H9 (cell line): ENCODE results near the gene TENM3. TPM values are rescaled to one million over a fixed set of nuclear protein-coding genes. Genes with fewer than 3 reads are reported as not detected.

Source experiments
- DNase-seq: peaks from one replicate; pipeline ENCODE4 v3.0.0-alpha.2; 2017
- H2AFZ ChIP-seq: one replicate; pipeline ENCODE4 v1.6.1; 2013; ENCODE audit warnings: mild to moderate bottlenecking, low read length, control low read depth, moderate library complexity
- H2AK5ac ChIP-seq: 2 replicates; pipeline ENCODE4 v1.6.1; 2013; ENCODE audit warnings: low read length, control low read depth, mixed read lengths; ENCODE audit not compliant: insufficient read length
- H2BK120ac ChIP-seq: one replicate; pipeline ENCODE4 v1.6.1; 2013; ENCODE audit warnings: low read depth, mild to moderate bottlenecking, low read length, control low read depth, inconsistent platforms; ENCODE audit not compliant: poor library complexity, severe bottlenecking
- H2BK12ac ChIP-seq: 2 replicates; pipeline ENCODE4 v1.6.1; 2013; ENCODE audit warnings: low read length, control low read depth, mixed read lengths, low read depth; ENCODE audit not compliant: insufficient read length
- H2BK15ac ChIP-seq: 2 replicates; pipeline ENCODE4 v1.6.1; 2013; ENCODE audit warnings: low read depth, low read length, control low read depth
- H2BK20ac ChIP-seq: one replicate; pipeline ENCODE4 v1.6.1; 2013; ENCODE audit warnings: low read depth, mild to moderate bottlenecking, low read length, control low read depth, inconsistent platforms; ENCODE audit not compliant: poor library complexity, severe bottlenecking
- H2BK5ac ChIP-seq: 2 replicates; pipeline ENCODE4 v1.6.1; 2013; ENCODE audit warnings: low read length, control low read depth, mixed read lengths; ENCODE audit not compliant: insufficient read length
- H3K14ac ChIP-seq: 2 replicates; pipeline ENCODE4 v1.6.1; 2013; ENCODE audit warnings: low read length, control low read depth; ENCODE audit not compliant: insufficient read depth
- H3K18ac ChIP-seq: 2 replicates; pipeline ENCODE4 v1.6.1; 2013; ENCODE audit warnings: low read depth, mild to moderate bottlenecking, mixed read lengths, low read length, control low read depth; ENCODE audit not compliant: insufficient read length
- H3K23ac ChIP-seq: 2 replicates; pipeline ENCODE4 v1.6.1; 2013; ENCODE audit warnings: low read length, control low read depth, mixed read lengths, low read depth; ENCODE audit not compliant: insufficient read length
- H3K23me2 ChIP-seq: 2 replicates; pipeline ENCODE4 v1.6.1; 2013; ENCODE audit warnings: low read depth, mild to moderate bottlenecking, mixed read lengths, low read length, control low read depth; ENCODE audit not compliant: insufficient read length, poor library complexity, severe bottlenecking
- H3K27ac ChIP-seq: 2 replicates; pipeline ENCODE4 v1.5.1; 2013; ENCODE audit warnings: low read length, control low read depth, mixed read lengths, low read depth; ENCODE audit not compliant: insufficient read length
- H3K27me3 ChIP-seq: 2 replicates; pipeline ENCODE4 v1.6.1; 2013; ENCODE audit warnings: low read length, control low read depth, inconsistent platforms; ENCODE audit not compliant: insufficient read depth
- H3K4ac ChIP-seq: 2 replicates; pipeline ENCODE4 v1.6.1; 2013; ENCODE audit warnings: low read depth, mild to moderate bottlenecking, control low read depth, inconsistent platforms, low read length, moderate library complexity
- H3K4me1 ChIP-seq: 2 replicates; pipeline ENCODE4 v1.6.1; 2013; ENCODE audit warnings: low read length, control low read depth, inconsistent platforms; ENCODE audit not compliant: insufficient read depth
- H3K4me2 ChIP-seq: 2 replicates; pipeline ENCODE4 v1.6.1; 2013; ENCODE audit warnings: low read length, control low read depth, mixed read lengths; ENCODE audit not compliant: insufficient read length, insufficient read depth
- H3K56ac ChIP-seq: 2 replicates; pipeline ENCODE4 v1.6.1; 2013; ENCODE audit warnings: low read depth, mild to moderate bottlenecking, mixed read lengths, low read length, control low read depth; ENCODE audit not compliant: insufficient read length
- H3K79me1 ChIP-seq: 2 replicates; pipeline ENCODE4 v1.6.1; 2013; ENCODE audit warnings: low read depth, mild to moderate bottlenecking, moderate library complexity, low read length, control low read depth, inconsistent platforms; ENCODE audit not compliant: insufficient read depth, poor library complexity, severe bottlenecking
- H3K79me2 ChIP-seq: 2 replicates; pipeline ENCODE4 v1.6.1; 2013; ENCODE audit warnings: low read length, control low read depth, inconsistent platforms; ENCODE audit not compliant: insufficient read depth
- H3K9ac ChIP-seq: 2 replicates; pipeline ENCODE4 v1.6.1; 2013; ENCODE audit warnings: low read length, control low read depth, mixed read lengths; ENCODE audit not compliant: insufficient read length; ENCODE audit errors: extremely low read depth
- H3K9me3 ChIP-seq: one replicate; pipeline ENCODE4 v1.6.1; 2013; ENCODE audit warnings: low read depth, low read length, inconsistent platforms; ENCODE audit not compliant: control insufficient read depth
- H3T11ph ChIP-seq: one replicate; pipeline ENCODE4 v1.6.1; 2013; ENCODE audit warnings: mild to moderate bottlenecking, low read length, control low read depth, inconsistent platforms
- H4K20me1 ChIP-seq: one replicate; pipeline ENCODE4 v1.6.1; 2013; ENCODE audit not compliant: control insufficient read depth, insufficient read length, insufficient read depth
- H4K5ac ChIP-seq: 2 replicates; pipeline ENCODE4 v1.6.1; 2013; ENCODE audit warnings: low read depth, mild to moderate bottlenecking, mixed read lengths, low read length, control low read depth; ENCODE audit not compliant: insufficient read length
- H4K8ac ChIP-seq: replicated peaks from 2 replicates; pipeline ENCODE4 v1.6.1; 2013; ENCODE audit warnings: low read length, control low read depth, mixed read lengths, low read depth; ENCODE audit not compliant: insufficient read length
- H4K91ac ChIP-seq: 2 replicates; pipeline ENCODE4 v1.6.1; 2013; ENCODE audit warnings: low read depth, mild to moderate bottlenecking, moderate library complexity, mixed read lengths, low read length, control low read depth; ENCODE audit not compliant: insufficient read length
- H3K27ac Mint-ChIP-seq, 3 experiments: 2 replicates in 2 of 3; 3 replicates in 1 of 3; pipeline ENCODE4 v1.8.0; 2020 to 2021; ENCODE audit warnings: mixed read lengths in 3 of 3, mild to moderate bottlenecking in 1 of 3, moderate library complexity in 1 of 3
- H3K27me3 Mint-ChIP-seq: 2 replicates; pipeline ENCODE4 v1.8.0; 2021; ENCODE audit warnings: low read depth, mild to moderate bottlenecking, moderate library complexity, mixed read lengths
- H3K36me3 Mint-ChIP-seq, 3 experiments: 2 replicates in 2 of 3; 3 replicates in 1 of 3; pipeline ENCODE4 v1.8.0; 2020 to 2021; ENCODE audit warnings: low read depth in 3 of 3, mixed read lengths in 3 of 3; ENCODE audit not compliant: insufficient read depth in 1 of 3
- H3K4me1 Mint-ChIP-seq, 2 experiments: 2 replicates each; pipeline ENCODE4 v1.8.0; 2020; ENCODE audit warnings: mixed read lengths in 2 of 2
- H3K4me3 Mint-ChIP-seq, 2 experiments: 2 replicates in 1 of 2; 3 replicates in 1 of 2; pipeline ENCODE4 v1.8.0; 2020 to 2021; ENCODE audit warnings: mild to moderate bottlenecking in 2 of 2, mixed read lengths in 2 of 2, moderate library complexity in 1 of 2
- H3K9me3 Mint-ChIP-seq, 2 experiments: 2 replicates in 1 of 2; 3 replicates in 1 of 2; pipeline ENCODE4 v1.8.0; 2020; ENCODE audit warnings: mild to moderate bottlenecking in 2 of 2, mixed read lengths in 2 of 2, moderate library complexity in 1 of 2
- CTCF ChIP-seq: fragments of 200-600 bp; sonication (generic); conservative IDR thresholded peaks from 3 replicates; pipeline ENCODE4 v1.8.0; 2021; ENCODE audit warnings: antibody characterized with exemption, mild to moderate bottlenecking
- WGBS: extraction: QIAGEN DNeasy Blood & Tissue Kit; methylation state at CpG from one replicate; pipeline ENCODE4 v1.1.7; 2013; ENCODE audit warnings: missing lambda C conversion rate, low lambda C conversion rate, mixed read lengths; ENCODE audit not compliant: insufficient read length; ENCODE audit errors: extremely low coverage; 5-methylcytosine and 5-hydroxymethylcytosine counted together
- total RNA-seq: library from RNA; stranded (reverse); gene quantifications from 2 replicates; pipeline ENCODE4 v1.2.1, GENCODE V29; 2021

Gene TENM3
- total RNA-seq, 1 experiment from 2014 or later: 49.6 TPM

- TF ChIP-seq CTCF: no peak
- H4K20me1 ChIP-seq: no peaks in the 10 kb centered on the region
- no peak overlapping the region for H2BK15ac ChIP-seq
- no peak overlapping the region for H4K91ac ChIP-seq
- H3K23me2 ChIP-seq: no peaks in the 10 kb centered on the region
- Mint-ChIP-seq H3K36me3 (peaks cover 4 to 15% (median 9%) of the 10 kb centered on the region in 3 experiments), H3K4me3 (no peak overlapping the region), H3K27me3 (no peaks in the 10 kb centered on the region), H3K27ac (no peak overlapping the region), H3K9me3 (peaks cover 0 to 2% of the 10 kb centered on the region in 2 experiments; a peak in 1 of 5 replicates), H3K4me1 (peaks cover 46 to 53% of the 10 kb centered on the region in 2 experiments)
- H2BK5ac ChIP-seq: no peak overlapping the region
- no peak overlapping the region for H2AFZ ChIP-seq
- no peak overlapping the region for H2AK5ac ChIP-seq
- H3K14ac ChIP-seq: no peak overlapping the region
- H2BK12ac ChIP-seq: no peak overlapping the region
- no peak overlapping the region for H3T11ph ChIP-seq
- H2BK20ac ChIP-seq: no peak overlapping the region
- H3K4me2 ChIP-seq: no peak overlapping the region
- H2BK120ac ChIP-seq: no peak overlapping the region
- H3K27me3 ChIP-seq: no peaks in the 10 kb centered on the region
- peaks cover 2% of the 10 kb centered on the region for H3K79me1 ChIP-seq
- WGBS: no CpG with 5 or more reads among the region's 3 CpGs
- peaks cover 7% of the 10 kb centered on the region; the same call in 1 of the 2 replicates for H3K4me1 ChIP-seq
- no peak overlapping the region for H3K27ac ChIP-seq
- peaks cover 2% of the 10 kb centered on the region; the same call in 1 of the 2 replicates for H3K79me2 ChIP-seq
- DNase-seq: no peak
- H4K8ac ChIP-seq: no peak overlapping the region
- no peak overlapping the region for H3K9ac ChIP-seq
- no peaks in the 10 kb centered on the region for H3K9me3 ChIP-seq
- no peak overlapping the region for H3K56ac ChIP-seq
- H3K23ac ChIP-seq: no peak overlapping the region
- H4K5ac ChIP-seq: no peak overlapping the region
- H3K4ac ChIP-seq: no peak overlapping the region
- H3K18ac ChIP-seq: no peak overlapping the region
Measured at GRCh38 chr4:182248295-182248694, 5.1 kb downstream of the TENM3 start.
